Limb (tissue), 2 donors: Measurements from ENCODE around the gene ACAA1.
"Not testable (repeated sequence)": the region's sequence is repeated elsewhere in the genome, so short reads cannot be mapped to it uniquely, and the experiment has no call there.

Experiments used
- DNase-seq, 2 donors: peaks; one replicate each; pipeline ENCODE4 v3.0.0-alpha.2; 2016; ENCODE audit errors: extremely low spot score in 2 of 2

Gene ACAA1

DNA sequence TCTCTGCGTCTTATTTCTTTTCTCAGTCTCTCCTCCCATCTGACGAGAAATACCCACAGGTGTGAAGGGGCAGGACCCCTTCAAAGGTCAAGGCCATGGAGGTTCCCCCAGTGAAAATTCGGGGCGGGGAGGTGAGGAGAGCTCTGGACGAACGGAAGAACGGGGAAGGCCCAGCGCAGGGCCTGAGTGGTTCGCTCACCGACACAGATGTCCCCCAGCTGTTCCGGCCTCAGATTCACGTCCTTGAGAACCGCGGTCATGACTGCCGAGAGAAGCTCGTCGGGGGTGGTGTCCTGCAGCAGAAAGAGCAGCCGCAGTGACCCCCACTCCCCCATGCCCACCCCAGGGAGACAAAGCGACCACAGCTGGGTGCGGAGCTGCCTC is 542 bp downstream of the ACAA1 start:
- no peak for DNase-seq

DNA sequence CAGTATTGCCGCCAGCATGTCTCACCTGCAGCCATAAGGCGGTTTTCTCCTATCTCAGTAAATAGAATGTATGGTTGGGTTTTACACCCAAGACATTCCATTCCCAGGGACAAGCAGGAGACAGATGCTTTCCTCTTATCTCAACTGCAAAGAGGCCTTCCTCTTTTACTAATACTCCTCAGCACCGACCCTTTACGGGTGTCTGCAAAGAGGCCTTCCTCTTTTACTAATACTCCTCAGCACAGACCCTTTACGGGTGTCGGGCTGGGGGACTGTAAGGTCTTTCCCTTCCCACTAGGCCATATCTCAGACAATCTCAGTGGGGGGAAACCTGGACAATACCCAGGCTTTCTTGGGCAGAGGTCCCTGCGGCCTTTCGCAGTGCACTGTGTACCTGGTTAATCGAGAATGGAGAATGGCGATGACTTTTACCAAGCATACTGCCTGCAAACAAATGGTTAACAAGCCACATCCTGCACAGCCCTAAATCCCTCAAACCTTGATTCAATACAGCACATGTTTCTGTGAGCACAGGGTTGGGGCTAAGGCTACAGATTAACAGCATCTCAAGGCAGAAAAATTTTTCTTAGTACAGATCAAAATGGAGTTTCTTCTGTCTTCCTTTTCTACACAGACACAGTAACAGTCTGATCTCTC is 1.2 kb downstream of the ACAA1 start:
- DNase-seq = not testable (repeated sequence)

DNA sequence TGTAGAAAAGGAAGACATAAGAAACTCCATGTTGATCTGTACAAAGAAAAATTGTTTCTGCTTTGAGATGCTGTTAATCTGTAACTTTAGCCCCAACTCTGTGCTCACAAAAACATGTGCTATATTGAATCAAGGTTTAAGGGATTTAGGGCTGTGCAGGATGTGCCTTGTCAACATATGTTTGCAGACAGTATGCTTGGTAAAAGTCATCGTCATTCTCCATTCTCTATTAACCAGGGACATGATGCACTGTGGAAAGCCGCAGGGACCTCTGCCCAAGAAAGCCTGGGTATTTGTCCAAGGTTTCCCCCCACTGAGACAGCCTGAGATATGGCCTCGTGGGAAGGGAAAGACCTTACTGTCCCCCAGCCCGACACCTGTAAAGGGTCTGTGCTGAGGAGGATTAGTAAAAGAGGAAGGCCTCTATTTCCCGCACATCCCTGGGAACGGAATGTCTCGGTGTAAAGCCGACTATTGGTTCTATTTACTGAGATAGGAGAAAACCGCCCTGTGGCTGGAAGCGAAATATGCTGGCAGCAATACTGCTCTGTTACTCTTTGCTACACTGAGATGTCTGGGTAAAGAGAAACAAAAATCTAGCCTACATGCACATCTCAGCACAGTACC is 2.3 kb downstream of the ACAA1 start:
- not testable (repeated sequence) for DNase-seq

DNA sequence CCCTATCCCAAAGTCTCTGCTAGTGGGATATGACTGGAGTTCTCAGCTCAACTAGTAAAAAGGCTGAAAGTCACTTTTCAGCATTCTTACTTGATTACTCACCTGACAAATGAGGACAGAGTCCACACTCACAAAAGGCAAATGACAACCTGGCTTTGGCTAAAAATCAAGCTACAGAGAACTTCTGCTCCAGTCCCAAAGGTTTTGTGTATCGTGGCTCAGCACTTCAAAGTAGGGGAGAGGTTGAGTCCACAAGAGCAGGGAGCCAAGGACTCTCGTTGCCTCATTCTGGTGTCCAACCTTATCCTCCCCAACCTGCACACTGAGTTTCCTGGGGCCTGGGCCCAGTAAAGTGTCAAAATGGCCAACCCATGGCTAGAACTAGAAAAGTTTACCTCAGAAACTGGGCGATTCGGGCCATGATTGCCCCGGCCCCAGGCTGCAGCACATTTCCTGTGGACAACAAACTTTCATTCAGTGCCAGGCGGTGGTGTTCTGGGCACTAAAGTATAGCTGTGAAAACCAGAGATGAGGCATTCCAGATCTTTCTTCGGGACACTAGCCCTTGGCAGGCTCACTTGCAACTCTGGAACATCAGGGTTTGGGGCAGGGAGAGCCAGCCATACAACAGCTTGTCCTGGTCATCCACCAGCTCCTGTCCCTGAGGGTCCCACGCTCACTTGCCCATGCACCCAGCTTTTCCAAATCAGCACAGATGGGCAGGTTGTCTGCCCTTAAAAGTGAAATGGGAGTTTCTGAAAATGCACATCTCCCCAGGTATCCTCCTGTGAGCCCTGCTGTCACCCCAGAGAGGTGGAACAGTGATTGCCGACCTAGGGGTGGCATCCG is 3.1 kb downstream of the ACAA1 start:
- DNase-seq = no peak

DNA sequence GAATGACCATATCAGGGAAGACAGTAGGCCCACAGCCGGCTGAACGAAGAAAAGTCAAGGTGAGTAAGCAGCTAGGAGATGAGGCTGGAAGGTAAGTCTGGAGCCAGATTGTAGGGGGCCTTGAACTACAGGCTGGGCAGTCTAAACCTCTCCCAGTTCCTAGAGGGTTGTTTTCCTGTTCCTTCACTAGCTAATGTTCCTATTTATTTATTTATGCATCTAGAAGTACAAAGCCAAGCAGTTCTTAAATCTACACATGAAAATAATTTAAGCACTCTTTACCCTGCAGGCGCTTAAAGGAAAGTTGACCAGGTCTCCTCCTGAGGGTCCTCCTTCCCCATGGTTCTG is 3.7 kb downstream of the ACAA1 start:
- no peak for DNase-seq

DNA sequence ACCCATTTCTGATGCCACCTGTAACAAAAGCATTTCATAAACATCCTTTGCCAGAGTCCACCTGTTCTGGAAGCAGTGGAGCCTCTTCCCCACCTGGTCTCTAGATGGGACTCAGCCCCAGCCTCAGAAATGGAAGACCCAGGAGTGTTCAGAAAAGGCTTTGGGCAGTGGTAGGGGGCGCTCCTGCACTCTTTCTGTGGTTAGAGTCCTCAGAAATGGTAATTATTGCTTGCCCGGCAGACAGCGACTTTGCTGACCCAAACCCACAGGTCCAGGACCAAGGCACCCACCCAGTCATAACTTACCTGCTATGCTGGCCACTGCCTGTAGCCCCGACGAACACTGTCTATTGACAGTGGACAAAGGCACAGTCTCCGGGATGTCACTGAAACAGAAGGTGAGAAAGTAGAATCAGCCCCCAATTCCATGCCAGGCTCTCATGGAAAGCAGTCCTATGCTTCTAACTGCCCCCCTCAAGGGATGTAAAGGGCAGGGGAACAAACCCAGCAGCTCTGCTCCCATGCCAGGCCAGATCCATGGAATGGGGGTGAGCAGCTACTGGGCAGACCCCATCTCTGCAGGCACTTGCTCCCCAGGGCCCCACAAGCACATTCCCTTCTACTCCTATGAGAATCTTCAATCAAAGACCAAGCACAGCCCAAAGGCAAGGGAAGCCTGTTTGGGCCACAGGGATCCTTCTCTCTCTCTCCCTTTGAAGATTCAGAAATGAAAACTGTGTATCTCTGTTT is 5.1 kb downstream of the ACAA1 start:
- DNase-seq = no peak

DNA sequence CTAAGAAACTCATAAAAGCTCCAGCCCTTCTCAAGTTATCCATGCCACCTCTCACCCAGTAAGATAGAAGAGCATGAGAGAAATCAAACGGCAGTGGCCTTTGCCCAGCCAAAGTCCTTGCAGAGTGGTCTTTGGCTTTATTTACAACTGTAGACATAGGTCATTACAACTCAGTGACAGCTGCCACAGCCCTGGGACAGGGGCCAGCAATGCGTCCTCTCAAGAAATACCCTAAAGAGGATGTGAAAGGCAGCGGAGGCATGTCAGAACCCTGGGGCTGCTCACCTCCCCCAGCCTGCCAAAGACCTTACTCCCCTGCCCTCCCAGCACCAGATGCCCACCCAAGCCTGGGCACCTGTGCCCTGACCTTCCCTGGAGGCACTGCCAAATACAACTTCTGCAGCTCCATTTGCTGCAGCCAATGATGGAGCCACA is 6.3 kb downstream of the ACAA1 start:
- DNase-seq = no peak

DNA sequence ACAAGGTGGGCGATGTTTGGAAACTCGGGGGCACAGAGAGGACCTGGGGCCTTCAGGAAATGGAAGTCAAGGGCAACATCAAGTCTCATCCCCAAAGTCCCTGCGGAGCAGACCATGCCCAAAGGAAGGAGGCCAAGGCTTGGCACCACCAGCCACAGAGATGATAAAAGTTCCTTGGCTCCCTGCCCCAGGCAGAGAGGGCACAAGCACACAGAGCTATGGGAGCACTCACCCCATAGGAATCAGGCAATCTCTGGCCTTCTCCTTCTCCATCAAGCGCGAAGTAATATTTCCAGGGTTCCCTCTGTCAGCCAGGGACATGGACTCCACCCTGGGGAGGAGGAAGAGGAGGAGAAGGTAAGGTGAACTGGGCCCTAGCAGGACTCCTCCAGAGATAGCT is 7.9 kb downstream of the ACAA1 start:
- DNase-seq = no peak

DNA sequence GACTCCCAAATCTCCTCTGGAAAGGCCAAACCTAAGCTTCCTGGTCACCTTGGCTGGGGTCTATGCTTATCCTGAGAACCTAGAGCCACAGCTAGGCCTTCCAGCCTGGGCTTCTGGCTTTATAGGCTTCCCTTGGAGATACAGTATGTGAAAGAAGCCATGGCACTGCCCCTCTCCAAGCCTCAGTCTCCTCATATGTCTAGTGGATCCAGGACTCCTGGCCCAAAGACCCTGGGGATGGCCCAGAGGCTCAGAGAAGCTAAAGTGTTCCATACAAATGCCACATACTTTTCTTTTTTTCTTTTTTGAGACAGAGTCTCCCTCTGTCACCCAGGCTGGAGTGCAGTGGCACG is 8.6 kb downstream of the ACAA1 start:
- no peak for DNase-seq

DNA sequence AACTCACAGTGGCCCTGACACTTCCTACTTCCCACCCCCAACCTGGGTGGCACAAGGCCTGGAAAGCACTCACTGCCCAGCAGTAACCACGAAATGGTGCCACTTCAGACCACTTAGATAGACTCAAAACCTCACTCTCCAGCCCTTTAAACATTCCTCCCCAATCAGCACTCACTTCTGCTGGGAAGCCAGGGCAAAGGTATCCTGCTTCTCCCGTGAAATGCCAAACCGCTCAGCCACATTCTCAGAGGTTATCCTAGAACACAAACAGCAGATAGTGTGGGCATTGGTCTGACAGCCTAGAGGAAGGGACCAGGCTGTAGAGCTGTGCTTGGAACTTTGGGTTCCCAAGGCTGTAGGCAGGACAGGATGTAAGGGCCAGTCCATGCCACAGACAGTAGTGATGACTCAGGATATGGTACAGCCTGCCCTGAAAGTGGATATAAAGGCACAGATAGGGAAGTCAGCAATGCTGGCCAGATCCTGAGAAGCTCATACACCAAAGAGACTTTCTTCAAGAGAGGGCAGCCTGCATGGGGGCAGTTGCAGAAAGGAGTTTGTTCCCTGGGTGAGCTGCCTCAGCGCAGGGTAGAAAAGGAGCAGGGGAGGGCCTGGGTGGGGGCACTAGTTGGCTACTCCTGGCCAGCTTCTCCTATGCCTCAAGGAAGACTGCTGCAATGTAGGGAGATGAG is 9.2 kb downstream of the ACAA1 start:
- DNase-seq = no peak

DNA sequence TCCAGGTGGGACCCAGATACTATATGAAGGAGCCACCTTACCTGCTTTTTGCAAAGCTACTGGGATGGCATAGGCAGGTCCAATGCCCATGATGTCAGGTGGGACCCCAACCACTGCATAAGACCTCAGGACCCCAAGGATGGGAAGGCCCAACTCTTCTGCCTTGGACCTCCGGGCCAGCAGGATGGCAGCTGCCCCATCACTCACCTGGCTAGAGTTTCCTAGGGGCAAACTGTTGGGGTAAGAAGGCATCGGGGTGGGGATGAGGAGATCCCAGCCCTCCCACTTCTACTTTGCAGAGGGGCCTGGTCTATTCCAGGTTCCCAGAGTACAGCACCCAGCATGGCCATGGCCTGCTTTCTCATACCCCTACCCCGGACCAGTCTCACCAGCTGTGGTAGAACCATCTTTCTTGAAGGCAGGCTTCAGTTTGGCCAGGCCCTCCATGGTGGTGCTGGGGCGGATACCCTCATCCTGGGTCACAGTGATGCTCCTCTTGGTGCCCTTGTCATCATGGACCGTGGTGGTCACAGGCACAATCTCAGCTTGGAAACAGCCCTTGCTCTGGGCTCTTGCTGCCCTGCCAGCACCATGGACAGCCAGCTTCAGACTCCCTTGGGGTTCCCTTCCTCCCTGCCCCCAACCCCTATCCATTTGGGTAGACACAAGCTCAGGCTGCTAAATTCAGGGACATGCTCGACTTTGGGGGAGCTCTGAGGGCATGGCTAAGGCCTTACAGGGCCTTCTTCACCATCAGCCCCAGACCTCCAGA is 10.6 kb downstream of the ACAA1 start:
- DNase-seq = no peak

DNA sequence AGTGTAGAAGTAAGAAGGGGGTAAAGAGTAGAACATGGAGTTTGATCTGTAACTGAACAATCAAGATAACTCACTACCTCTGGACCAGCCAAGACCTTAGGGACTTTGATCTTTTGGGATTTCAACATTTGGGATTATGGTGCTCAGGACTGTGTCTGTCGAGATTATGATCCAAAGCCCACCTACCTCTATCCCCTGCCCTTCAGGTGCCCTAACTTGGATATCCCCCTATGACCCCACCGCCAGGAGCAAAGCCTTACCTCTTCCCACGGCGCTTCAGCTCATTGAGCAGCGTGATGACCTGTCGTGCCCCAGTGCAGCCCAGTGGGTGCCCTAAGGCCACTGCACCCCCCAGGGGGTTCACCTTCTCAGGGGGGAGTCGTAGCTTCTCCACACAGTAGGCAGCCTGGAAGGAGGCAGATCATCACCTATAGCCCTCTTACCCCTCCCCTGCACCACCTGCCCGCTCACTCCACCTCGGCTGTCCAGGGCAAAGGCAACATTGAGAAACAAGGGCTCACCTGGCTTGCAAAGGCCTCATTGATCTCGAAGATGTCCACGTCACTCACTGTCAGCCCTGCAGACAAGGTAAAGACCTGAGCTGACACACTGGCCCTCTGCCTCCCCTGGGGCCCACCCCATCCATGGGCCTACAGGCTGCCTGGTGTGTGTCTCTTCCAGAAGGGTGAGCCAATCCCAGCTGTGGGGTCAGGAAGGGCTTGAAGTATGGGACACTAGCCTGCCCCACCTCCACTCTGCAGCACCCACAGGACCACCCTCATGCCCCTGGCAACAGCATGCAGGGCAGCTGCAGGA is 11.4 kb downstream of the ACAA1 start:
- DNase-seq = no peak

DNA sequence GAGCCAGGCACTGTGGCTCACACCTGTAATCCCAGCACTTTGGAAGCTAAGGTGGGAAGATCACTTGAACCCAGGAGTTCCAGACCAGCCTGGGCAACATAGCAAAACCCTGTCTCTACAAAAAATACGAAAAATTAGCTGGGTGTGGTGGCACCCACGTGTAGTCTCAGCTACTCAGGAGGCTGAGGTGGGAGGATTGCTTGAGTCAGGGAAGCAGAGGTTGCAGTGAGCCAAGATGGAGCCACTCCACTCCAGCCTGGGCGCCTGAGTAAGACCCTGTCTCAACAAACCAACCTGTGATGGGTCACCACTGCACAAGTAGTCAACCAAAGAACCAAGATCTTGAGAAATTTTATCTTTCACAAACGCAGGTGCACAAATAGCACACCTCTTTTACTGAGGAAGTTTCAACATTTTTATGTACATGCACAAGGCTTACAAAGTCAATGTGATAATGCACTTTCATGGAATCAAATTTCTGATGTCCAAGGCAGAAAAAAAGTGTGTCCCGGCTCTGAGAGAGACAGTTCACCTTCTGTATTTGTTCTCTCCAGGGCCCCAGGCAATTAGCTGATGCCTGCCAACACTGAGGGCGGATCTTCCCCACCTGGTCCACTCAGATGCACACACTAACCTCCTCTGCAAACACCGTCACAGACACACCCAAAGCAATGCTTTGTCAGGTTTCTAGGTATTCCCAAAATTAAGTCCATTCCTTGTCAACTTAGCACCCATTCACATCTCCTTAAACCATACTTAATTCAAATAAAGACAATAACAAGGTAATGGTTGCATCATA is 12.4 kb downstream of the ACAA1 start:
- DNase-seq = no peak

DNA sequence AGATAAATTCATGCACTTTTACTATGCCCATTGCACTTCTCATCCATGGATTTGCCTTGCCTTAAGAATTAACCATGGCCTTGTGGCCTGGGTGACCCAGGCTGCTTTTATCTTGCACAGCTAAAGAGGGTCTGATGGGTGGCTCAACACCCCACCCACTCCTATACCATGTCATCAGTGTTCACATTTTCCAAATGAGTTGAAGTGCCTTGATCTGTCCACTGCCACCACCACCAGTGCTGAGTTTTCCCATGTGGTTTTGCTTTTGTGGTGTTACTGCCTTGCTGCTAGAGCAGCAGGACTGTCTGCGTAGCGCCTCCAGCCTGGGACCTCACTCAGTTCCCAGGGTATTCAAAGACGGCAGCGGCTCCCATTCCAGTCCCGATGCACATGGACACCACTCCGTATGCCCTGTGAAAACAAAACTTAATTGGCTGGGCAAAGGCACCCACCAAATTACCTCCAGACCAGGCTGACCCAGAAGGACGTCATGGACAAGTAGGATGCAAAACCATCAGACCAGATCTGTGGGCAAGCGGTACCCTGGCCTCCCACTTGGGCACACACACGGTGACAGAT is 14.1 kb downstream of the ACAA1 start:
- no peak for DNase-seq

DNA sequence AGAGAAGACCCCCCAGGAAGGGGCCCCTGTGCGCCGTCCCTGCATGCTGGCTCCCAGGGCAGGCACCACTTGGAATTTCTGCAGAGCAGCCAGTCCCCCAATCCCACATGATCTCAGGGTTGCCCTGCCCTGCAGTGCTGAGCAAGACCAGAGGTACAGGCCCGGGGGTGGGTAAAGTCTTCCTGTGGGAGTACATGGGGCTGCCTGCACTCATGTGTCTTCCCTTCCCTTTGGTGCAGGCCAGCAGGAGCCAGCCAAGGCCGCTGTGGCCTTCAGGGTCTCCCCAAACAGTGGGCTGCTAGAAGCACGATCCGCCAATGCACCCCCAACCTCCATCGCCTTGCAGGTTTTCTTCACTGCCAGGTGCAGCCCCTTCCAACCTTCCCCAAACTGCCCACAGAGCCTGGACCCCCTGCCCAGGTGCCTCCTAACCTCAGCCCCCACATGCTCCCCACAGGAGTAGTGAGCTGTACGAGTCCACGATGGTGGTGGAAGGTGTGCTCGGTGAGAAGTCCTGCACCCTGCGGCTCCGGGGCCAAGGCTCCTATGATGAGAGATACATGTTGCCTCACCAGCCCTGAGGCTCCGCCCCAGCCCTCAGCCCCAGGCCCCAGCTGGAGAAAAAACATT is 15.0 kb downstream of the ACAA1 start:
- no peak for DNase-seq

DNA sequence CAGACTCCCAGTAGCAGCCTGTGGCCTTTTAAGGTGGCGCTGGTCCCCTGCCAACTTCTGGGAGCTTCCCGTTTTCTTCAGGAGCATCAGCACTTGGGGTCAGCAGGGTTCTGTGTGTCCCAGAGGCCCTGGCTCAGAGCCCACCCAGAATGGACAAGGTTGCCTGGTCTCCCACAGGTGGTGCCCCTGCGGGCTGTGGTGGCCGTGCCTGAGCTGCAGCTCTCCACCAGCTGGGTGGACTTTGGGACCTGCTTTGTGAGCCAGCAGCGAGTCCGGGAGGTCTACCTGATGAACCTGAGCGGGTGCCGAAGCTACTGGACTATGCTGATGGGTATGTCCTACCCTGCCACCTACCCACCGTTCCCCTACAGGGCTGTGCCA is 15.5 kb downstream of the ACAA1 start:
- no peak for DNase-seq

DNA sequence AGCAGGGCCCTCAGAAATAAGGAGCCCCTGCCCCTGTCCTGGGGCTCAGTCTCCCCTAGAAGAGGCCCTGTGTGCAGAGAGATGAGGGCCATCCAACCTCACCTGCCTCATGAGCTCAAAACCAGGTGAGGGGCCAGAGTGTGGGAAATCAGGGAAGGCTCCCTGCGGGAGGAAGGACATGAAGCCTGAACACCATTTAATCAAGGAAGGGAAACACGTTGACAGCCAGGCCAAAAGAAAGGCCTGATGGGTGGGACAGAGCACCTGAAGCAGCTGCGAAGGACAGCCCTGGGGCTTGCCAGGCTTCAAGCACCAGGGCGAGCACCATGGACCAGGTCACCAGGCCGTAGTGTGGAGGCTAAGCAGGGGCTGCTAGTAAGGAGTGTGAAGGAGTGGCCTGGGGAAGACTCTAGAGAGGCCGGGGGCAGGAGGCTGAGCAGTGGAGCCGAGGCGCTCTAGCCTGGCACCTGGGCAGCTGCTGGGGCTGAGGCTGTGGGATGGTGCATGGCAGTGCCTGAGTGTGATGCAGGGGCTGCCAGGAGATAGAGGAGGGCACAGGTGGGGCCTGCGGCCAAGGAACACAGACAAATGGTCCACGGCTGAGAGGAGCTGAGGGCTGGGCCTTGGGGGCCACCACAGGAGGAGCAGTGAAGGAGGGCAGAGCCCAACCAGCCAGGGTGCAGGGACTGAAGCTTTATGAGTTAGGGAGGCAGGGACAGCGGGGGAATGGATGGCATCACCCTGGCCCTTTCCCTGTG is 16.1 kb downstream of the ACAA1 start:
- no peak for DNase-seq
